WTC11 (cell line): ENCODE measurements around the gene CCDC89. TPM values are rescaled to one million over a fixed set of nuclear protein-coding genes. Genes with fewer than 3 reads are reported as not detected.

Experiments
- ATAC-seq: fragments of 200-7000 bp; cut with Tn5 transposase; 2 replicates; pipeline ENCODE4 v1.10.0; 2021; ENCODE audit warnings: mild to moderate bottlenecking, moderate library complexity
- CTCF ChIA-PET: fragments of 300-600 bp; sonication (Branson Sonifier 250); formaldehyde crosslinking; loops from one replicate; lab custom pipeline; 2021; ENCODE audit warnings: antibody characterized with exemption; lab: Charles Lee
- POLR2A ChIA-PET: fragments of 350-600 bp; sonication (Branson Sonifier 250); formaldehyde crosslinking; loops from one replicate; lab custom pipeline; 2021; ENCODE audit warnings: antibody characterized with exemption; lab: Charles Lee
- DNase-seq: peaks from one replicate; pipeline ENCODE4 v3.0.0; 2021; ENCODE audit warnings: low spot score
- H3K27ac Mint-ChIP-seq: 2 replicates; pipeline ENCODE4 v1.8.0; 2021; ENCODE audit warnings: mixed read lengths
- H3K27me3 Mint-ChIP-seq: 2 replicates; pipeline ENCODE4 v1.8.0; 2021; ENCODE audit warnings: low read depth, mild to moderate bottlenecking, moderate library complexity, mixed read lengths
- H3K36me3 Mint-ChIP-seq: 2 replicates; pipeline ENCODE4 v1.8.0; 2021; ENCODE audit warnings: mixed read lengths
- H3K4me1 Mint-ChIP-seq: 2 replicates; pipeline ENCODE4 v1.8.0; 2022; ENCODE audit warnings: mixed read lengths
- H3K4me3 Mint-ChIP-seq: 2 replicates; pipeline ENCODE4 v1.8.0; 2021; ENCODE audit warnings: mild to moderate bottlenecking, moderate library complexity, mixed read lengths
- H3K9me3 Mint-ChIP-seq: 2 replicates; pipeline ENCODE4 v1.8.0; 2021; ENCODE audit warnings: mixed read lengths
- ARID4B ChIP-seq: sonication (generic); formaldehyde crosslinking; IDR thresholded peaks from 2 replicates; pipeline ENCODE4 v1.8.0; 2023; ENCODE audit warnings: missing genetic modification reagents, mild to moderate bottlenecking, borderline replicate concordance
- CDX4 ChIP-seq: fragments of 250-450 bp; sonication (Bioruptor Pico); IDR thresholded peaks from 2 replicates; pipeline ENCODE4 v1.9.0; 2021; ENCODE audit warnings: moderate library complexity, mild to moderate bottlenecking, inconsistent platforms, borderline replicate concordance
- CREM ChIP-seq: sonication (generic); formaldehyde crosslinking; IDR thresholded peaks from 2 replicates; pipeline ENCODE4 v1.8.1; 2022; ENCODE audit warnings: mild to moderate bottlenecking, missing genetic modification reagents, moderate library complexity
- ETV6 ChIP-seq: sonication (generic); formaldehyde crosslinking; IDR thresholded peaks from 2 replicates; pipeline ENCODE4 v1.8.1; 2022; ENCODE audit warnings: mild to moderate bottlenecking, missing genetic modification reagents
- FOXJ3 ChIP-seq: sonication (generic); formaldehyde crosslinking; IDR thresholded peaks from 2 replicates; pipeline ENCODE4 v1.9.0; 2021; ENCODE audit warnings: missing genetic modification reagents, mild to moderate bottlenecking, borderline replicate concordance
- FOXK1 ChIP-seq: sonication (generic); formaldehyde crosslinking; IDR thresholded peaks from 2 replicates; pipeline ENCODE4 v1.8.0; 2022; ENCODE audit warnings: mild to moderate bottlenecking, moderate library complexity, missing genetic modification reagents
- FOXP1 ChIP-seq: sonication (generic); formaldehyde crosslinking; IDR thresholded peaks from 2 replicates; pipeline ENCODE4 v1.8.0; 2022; ENCODE audit warnings: missing genetic modification reagents, mild to moderate bottlenecking, moderate library complexity, borderline replicate concordance
- FOXP4 ChIP-seq: sonication (generic); formaldehyde crosslinking; IDR thresholded peaks from 2 replicates; pipeline ENCODE4 v1.8.0; 2022; ENCODE audit warnings: mild to moderate bottlenecking, missing genetic modification reagents
- GABPB1 ChIP-seq: sonication (generic); formaldehyde crosslinking; IDR thresholded peaks from 2 replicates; pipeline ENCODE4 v1.8.1; 2023; ENCODE audit warnings: mild to moderate bottlenecking, missing genetic modification reagents
- KAT7 ChIP-seq: sonication (generic); formaldehyde crosslinking; IDR thresholded peaks from 2 replicates; pipeline ENCODE4 v1.8.1; 2023; ENCODE audit warnings: missing genetic modification reagents, mild to moderate bottlenecking, borderline replicate concordance
- MYBL2 ChIP-seq: sonication (generic); formaldehyde crosslinking; IDR thresholded peaks from 2 replicates; pipeline ENCODE4 v1.8.1; 2023; ENCODE audit warnings: mild to moderate bottlenecking, moderate library complexity, missing genetic modification reagents
- NFE2L1 ChIP-seq: sonication (generic); formaldehyde crosslinking; IDR thresholded peaks from 2 replicates; pipeline ENCODE4 v1.8.1; 2023; ENCODE audit warnings: missing genetic modification reagents
- PRRX2 ChIP-seq: fragments of 250-450 bp; sonication (Bioruptor Pico); IDR thresholded peaks from 2 replicates; pipeline ENCODE4 v1.8.0; 2021; ENCODE audit warnings: mild to moderate bottlenecking
- SMAD3 ChIP-seq: sonication (generic); formaldehyde crosslinking; IDR thresholded peaks from 2 replicates; pipeline ENCODE4 v1.8.0; 2022; ENCODE audit warnings: missing genetic modification reagents, mild to moderate bottlenecking, borderline replicate concordance
- SP1 ChIP-seq: sonication (generic); formaldehyde crosslinking; conservative IDR thresholded peaks from 2 replicates; pipeline ENCODE4 v1.8.1; 2022; ENCODE audit warnings: missing genetic modification reagents
- TP53 ChIP-seq: sonication (generic); formaldehyde crosslinking; IDR thresholded peaks from 2 replicates; pipeline ENCODE4 v1.8.1; 2023; ENCODE audit warnings: mild to moderate bottlenecking, missing genetic modification reagents
- ZBTB21 ChIP-seq: sonication (generic); formaldehyde crosslinking; IDR thresholded peaks from 2 replicates; pipeline ENCODE4 v1.8.1; 2023; ENCODE audit warnings: mild to moderate bottlenecking, missing genetic modification reagents, borderline replicate concordance
- ZBTB43 ChIP-seq: sonication (generic); formaldehyde crosslinking; IDR thresholded peaks from 2 replicates; pipeline ENCODE4 v1.8.1; 2023; ENCODE audit warnings: mild to moderate bottlenecking, missing genetic modification reagents
- ZNF138 ChIP-seq: sonication (generic); formaldehyde crosslinking; conservative IDR thresholded peaks from 2 replicates; pipeline ENCODE4 v1.8.1; 2022; ENCODE audit warnings: mild to moderate bottlenecking, moderate library complexity, missing genetic modification reagents
- total RNA-seq: library from RNA; stranded (reverse); gene quantifications from 3 replicates; pipeline ENCODE4 v1.2.3, GENCODE V29; 2021
- TF ChIP-seq, protein P1 (sequence below): sonication (generic); formaldehyde crosslinking; IDR thresholded peaks from 2 replicates; pipeline ENCODE4 v1.8.1; 2022; ENCODE audit warnings: mild to moderate bottlenecking, moderate library complexity, missing genetic modification reagents
- TF ChIP-seq, protein P2 (sequence below): sonication (generic); formaldehyde crosslinking; IDR thresholded peaks from 2 replicates; pipeline ENCODE4 v1.8.1; 2022; ENCODE audit warnings: low read depth, mild to moderate bottlenecking, moderate library complexity, missing genetic modification reagents, borderline replicate concordance
- TF ChIP-seq, protein P3 (sequence below): sonication (generic); formaldehyde crosslinking; IDR thresholded peaks from 2 replicates; pipeline ENCODE4 v1.8.0; 2023; ENCODE audit warnings: missing genetic modification reagents

The CCDC89 gene
- total RNA-seq, 1 experiment from 2014 or later, result not detected

DNA sequence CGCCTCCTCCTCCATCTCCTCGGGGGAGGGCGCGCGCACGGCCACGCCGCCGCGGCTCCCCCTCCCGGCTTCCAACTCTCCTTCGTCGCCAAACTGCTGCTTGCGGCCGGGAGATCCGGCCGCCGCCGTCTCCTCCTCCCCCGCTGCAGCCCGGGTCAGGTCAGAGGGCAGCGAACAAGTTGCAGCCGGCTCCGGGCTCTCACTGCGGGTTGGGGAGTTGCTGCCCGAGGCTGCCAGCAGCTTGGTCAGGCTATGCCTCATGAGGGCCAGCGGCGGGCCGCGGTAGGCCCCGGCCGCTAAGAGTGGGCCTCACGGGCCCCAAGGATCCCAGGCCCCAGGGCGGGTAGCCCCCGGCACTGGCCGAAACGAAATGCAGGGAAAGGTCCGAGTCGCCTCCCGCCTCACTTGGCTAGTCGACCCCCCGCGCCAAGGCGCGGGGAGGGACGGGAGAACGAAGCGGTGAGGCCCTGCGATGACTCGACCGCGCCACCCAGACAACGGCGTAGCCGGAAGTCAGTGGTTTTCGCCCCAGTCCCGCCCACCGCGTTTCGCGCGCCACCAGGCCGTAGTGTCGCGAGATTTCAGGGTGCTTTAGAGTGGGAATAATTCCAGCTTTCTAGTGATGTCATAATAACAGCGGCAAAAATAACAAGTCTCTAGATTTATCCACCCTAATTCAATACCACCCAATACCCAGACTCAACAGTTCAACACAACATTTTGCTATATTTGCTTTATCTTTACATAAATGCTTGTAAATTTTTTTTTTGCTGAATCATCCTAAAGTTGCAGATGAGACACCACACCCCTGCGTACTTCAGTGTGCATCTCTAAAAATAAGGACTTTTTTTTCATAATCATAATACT is 21.1 kb downstream of the CCDC89 start, which contains the start of gene CREBZF:
Gene CREBZF, minus strand, starts transcription at position 515 of the 867 bp plus-strand sequence. Its CDS starts 254 bp downstream, at position 261.
- no peaks in the 10 kb centered on the region for H3K9me3 Mint-ChIP-seq
- ChIA-PET CTCF (no interaction called here), POLR2A (interaction anchor here (0.6 to 2.9 kb wide), 4 partner anchors 10 to 190 kb away, joined by 3 to 24 read pairs (median 8); partner anchors contain the start of genes DLG2, TMEM126A and TMEM126B)
- H3K36me3 Mint-ChIP-seq, result peaks cover 37% of the 10 kb centered on the region
- TF ChIP-seq ZBTB21, result 0 out of 2 replicates have a peak, but pooled peaks have one; percentile 35
- 0 out of 2 replicates have a peak, but pooled peaks have one; percentile 51 for TF ChIP-seq ZBTB43 (CRISPR knock-in tag)
- peak; percentile 85; the same call in 1 of the 2 replicates for TF ChIP-seq FOXP1 (CRISPR knock-in tag)
- peak; percentile 95 for TF ChIP-seq NFE2L1 (CRISPR knock-in tag)
- TF ChIP-seq PRRX2 (CRISPR knock-in tag), result no peak
- no peak for TF ChIP-seq CDX4 (CRISPR knock-in tag)
- peak; percentile 89 for TF ChIP-seq ETV6 (CRISPR knock-in tag)
- TF ChIP-seq KAT7 (CRISPR knock-in tag), result peak; percentile 70; the same call in 1 of the 2 replicates
- no peak for TF ChIP-seq FOXJ3 (CRISPR knock-in tag)
- TF ChIP-seq SP1 (CRISPR knock-in tag), result peak; percentile 94
- TF ChIP-seq SMAD3 (CRISPR knock-in tag), result peak; percentile 81; the same call in 1 of the 2 replicates
- peak; percentile 74; the same call in 1 of the 2 replicates for TF ChIP-seq FOXP4 (CRISPR knock-in tag)
- TF ChIP-seq, protein P1, sequence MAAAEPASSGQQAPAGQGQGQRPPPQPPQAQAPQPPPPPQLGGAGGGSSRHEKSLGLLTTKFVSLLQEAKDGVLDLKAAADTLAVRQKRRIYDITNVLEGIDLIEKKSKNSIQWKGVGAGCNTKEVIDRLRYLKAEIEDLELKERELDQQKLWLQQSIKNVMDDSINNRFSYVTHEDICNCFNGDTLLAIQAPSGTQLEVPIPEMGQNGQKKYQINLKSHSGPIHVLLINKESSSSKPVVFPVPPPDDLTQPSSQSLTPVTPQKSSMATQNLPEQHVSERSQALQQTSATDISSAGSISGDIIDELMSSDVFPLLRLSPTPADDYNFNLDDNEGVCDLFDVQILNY (CRISPR knock-in tag), result peak; percentile 97
- peak; percentile 83 for TF ChIP-seq FOXK1 (CRISPR knock-in tag)
- TF ChIP-seq, protein P2, sequence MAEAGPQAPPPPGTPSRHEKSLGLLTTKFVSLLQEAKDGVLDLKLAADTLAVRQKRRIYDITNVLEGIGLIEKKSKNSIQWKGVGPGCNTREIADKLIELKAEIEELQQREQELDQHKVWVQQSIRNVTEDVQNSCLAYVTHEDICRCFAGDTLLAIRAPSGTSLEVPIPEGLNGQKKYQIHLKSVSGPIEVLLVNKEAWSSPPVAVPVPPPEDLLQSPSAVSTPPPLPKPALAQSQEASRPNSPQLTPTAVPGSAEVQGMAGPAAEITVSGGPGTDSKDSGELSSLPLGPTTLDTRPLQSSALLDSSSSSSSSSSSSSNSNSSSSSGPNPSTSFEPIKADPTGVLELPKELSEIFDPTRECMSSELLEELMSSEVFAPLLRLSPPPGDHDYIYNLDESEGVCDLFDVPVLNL (CRISPR knock-in tag), result peak; percentile 85; the same call in 1 of the 2 replicates
- peak; percentile 22; the same call in 1 of the 2 replicates for TF ChIP-seq ARID4B (CRISPR knock-in tag)
- TF ChIP-seq MYBL2 (CRISPR knock-in tag), result peak; percentile 85
- TF ChIP-seq TP53 (CRISPR knock-in tag), result peak; percentile 32; the same call in 1 of the 2 replicates
- TF ChIP-seq, protein P3, sequence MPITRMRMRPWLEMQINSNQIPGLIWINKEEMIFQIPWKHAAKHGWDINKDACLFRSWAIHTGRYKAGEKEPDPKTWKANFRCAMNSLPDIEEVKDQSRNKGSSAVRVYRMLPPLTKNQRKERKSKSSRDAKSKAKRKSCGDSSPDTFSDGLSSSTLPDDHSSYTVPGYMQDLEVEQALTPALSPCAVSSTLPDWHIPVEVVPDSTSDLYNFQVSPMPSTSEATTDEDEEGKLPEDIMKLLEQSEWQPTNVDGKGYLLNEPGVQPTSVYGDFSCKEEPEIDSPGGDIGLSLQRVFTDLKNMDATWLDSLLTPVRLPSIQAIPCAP, result 0 out of 2 replicates have a peak, but pooled peaks have one; percentile 76
- peak; percentile 56; the same call in 1 of the 2 replicates for TF ChIP-seq GABPB1 (CRISPR knock-in tag)
- TF ChIP-seq ZNF138, result no peak
- no peak for TF ChIP-seq CREM (CRISPR knock-in tag)
- DNase-seq (peak; percentile 94), ATAC-seq (peak; percentile 93)
- peak within 1 kb of the TSS; percentile 96 for H3K4me3 Mint-ChIP-seq
- peaks cover 1% of the 10 kb centered on the region for H3K27me3 Mint-ChIP-seq
- H3K27ac Mint-ChIP-seq, result peak within 1 kb of the TSS; percentile 96
- peaks cover 28% of the 10 kb centered on the region for H3K4me1 Mint-ChIP-seq
